ENCODE results near the gene LRRC28.

Gene LRRC28

GRCh38 chr15:99307735-99308134 lies 56.5 kb downstream of the LRRC28 start:
- no peak for DNase-seq

GRCh38 chr15:99310745-99311144 lies 59.5 kb downstream of the LRRC28 start:
- DNase-seq, result no peak

- DNase-seq, result no peak
Measured at GRCh38 chr15:99312228-99312627, 60.9 kb downstream of the LRRC28 start.

- no peak for DNase-seq
Measured at GRCh38 chr15:99312794-99313193, 61.5 kb downstream of the LRRC28 start.

DNA sequence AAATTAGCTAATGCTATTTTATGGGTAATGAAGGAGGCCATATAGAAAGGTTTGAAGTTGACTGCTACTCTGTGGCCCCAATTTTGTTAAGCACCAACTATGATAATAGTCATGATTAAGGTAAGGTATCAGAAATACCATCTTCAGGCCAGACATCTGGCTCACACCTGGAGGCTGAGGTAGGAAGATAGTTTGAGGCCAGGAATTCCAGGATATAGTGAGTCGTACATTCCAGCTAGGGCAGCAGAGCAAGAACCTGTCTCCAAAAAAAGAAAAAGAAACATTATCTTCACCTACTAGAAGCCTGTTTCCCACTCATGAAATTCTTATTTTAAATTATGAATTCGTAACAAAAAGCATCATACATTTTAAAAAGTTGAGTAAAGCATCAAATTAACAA lies 64.4 kb downstream of the LRRC28 start:
- DNase-seq, result no peak

DNA sequence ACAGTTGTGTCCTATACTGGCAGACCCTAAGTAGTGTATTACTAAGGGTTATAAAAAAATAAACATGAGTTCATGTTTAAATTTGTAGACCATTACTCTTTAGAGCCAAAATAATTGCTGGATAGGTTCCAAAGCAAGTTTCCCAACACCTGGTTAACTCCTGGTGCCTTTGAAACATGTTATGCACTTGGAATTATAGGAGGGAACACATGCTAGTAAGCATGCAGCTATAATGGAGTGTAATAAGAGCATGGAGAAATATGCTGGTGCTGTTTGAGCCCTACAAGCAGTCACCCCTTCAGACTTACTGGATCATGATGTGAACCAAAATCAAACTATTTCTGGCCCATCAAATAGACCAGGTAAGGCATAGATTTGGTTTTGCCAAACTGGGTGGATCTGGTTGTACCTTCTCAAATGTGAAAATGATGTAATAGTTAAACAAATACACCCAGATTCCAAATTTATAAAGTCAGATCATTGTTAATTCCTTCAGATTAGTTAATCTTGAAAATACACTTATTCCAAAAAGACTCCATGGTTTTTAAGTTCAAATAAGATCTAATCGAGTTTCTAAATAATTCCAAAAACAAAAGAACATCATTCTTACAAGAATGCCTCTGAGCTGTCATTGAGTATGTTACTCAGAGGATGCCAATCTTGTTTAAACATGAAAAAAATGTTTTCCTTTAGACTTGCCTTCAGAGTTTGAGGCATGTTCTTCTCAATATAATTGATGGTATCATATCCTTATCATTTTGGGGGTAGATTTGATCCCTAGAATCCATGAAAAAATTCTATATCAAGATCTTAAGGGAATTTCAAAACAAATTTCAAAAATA lies 69.3 kb downstream of the LRRC28 start:
- no peak for DNase-seq

GRCh38 chr15:99321468-99321867 lies 70.2 kb downstream of the LRRC28 start:
- DNase-seq, result no peak

- DNase-seq, result no peak
Measured at GRCh38 chr15:99322643-99323405, 71.5 kb downstream of the LRRC28 start.

- no peak for DNase-seq
Measured at GRCh38 chr15:99324082-99324620, 72.9 kb downstream of the LRRC28 start.

GRCh38 chr15:99324700-99325099 lies 73.4 kb downstream of the LRRC28 start:
- DNase-seq, result no peak

GRCh38 chr15:99326235-99326634 lies 75.0 kb downstream of the LRRC28 start:
- no peak for DNase-seq

DNA sequence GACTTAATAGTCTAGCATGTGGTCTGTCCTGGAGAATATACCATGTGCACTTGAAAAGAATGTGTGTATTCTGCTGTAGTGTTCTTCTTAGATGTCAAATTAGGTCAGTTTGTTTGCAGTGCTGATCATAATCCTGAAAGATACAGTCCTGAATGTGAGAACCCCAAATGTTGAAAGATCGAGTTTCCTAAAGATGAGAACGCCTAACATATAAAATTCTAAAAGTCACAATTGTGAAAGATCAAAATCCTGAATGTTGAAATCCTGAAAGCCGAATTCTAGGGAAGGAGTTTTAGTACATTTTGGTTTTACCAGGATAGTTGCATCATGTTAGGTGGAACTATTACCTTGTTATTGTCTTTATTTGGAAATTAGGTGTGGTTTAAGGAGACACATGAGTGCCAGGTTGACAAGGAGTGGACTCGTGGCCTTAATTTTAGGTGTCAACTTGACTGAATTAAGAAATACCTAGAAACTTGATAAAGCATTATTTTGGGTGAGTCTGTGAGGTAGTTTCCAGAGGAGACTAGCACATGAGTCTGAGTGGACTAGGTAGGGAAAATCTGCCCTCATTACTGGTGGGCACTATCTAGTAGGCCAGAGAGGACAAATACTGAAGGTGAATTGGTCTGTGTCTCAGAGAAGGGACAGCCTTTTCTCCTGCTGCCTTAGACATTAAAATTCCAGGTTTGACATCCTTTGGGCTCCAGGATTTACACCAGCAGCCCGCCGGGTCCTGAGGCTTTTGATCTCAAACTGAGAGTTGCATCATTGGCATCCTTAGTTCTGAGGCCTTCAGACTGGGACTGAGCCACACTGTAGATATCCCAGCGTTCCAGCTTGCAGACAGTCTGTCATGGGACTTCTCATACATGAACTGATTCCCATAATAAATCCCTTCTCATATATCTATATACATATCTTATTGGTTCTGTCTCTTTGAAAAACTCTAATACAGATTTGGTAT lies 77.1 kb downstream of the LRRC28 start:
- DNase-seq, result no peak

DNA sequence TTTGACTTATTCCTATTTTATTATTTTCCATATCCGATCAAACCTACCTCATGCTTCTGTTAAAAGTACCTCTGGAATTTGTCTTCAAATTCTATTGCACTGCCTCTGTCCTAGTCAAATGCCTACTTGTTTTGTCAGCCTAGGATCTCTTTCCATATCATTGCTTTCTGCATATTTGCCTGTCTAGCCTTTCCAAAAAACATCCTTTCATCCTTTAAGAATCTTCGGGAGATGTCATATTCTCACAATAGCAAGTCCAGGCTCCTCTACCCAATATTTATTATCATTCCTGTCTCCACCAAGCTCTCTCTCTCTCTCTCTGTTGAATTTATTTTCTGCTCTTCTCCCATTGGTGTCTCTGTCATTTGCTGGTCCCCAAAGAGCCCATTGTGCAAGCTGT lies 80.1 kb downstream of the LRRC28 start:
- no peak for DNase-seq

GRCh38 chr15:99333413-99333812 lies 82.1 kb downstream of the LRRC28 start:
- DNase-seq, result no peak

DNA sequence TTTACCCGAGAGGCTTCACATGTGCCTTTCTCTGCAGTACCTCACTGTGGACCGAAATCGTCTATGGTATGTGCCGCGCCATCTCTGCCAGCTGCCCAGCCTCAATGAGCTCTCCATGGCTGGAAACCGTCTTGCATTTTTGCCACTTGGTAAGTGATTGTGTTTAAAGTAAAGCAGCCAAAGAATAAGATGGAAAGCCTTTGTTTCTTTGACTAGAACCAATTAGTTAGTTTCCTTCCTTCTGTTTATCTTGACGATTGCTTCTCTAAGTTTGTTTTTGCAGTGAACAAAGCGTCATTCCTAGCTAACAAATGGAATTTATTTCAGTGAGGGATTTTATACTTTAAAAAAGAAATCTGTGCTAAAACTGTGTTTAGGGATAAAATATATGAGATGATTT lies 82.7 kb downstream of the LRRC28 start:
- DNase-seq, result no peak

- no peak for DNase-seq
Measured at GRCh38 chr15:99335508-99335907, 84.2 kb downstream of the LRRC28 start.

DNA sequence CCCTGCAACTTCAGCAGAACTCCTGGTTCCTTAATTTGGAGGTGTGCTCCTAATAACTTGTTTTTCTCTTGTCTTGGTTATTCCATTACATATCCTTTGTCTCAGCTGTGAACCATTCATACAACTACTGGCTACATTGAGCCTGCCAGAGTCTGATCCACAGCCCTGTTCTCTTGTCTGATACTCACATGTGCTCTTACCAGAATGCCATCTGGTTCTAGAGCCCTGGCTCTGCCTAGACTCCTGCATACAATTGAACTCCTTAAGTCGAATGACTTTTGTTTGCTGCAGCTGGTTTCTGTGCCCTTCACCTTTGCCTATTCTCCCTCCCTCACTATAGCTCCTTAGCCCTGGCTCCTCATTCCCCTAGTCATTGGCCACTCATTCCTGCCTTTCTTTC lies 85.5 kb downstream of the LRRC28 start:
- DNase-seq, result no peak

DNA sequence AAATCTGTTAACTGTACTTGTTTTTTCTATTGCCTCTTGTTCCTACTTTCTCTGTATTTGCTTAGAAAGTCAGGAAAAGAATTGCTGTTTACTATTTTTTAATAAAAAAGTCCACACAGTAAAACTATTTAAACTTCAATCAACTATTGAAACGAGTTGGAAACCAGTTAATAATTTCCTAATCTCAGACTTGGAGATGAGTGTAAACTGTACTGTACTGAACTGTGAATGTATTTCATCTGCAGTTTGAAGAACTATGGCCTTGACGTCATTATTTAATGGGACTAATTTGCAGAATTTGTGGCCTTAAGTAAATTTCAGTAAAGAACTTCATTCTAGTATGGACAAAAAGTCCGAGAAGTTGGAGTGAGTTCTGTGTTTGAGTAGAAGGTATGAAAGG lies 89.1 kb downstream of the LRRC28 start:
- DNase-seq, result no peak

GRCh38 chr15:99341786-99342185 lies 90.5 kb downstream of the LRRC28 start:
- DNase-seq, result no peak

DNA sequence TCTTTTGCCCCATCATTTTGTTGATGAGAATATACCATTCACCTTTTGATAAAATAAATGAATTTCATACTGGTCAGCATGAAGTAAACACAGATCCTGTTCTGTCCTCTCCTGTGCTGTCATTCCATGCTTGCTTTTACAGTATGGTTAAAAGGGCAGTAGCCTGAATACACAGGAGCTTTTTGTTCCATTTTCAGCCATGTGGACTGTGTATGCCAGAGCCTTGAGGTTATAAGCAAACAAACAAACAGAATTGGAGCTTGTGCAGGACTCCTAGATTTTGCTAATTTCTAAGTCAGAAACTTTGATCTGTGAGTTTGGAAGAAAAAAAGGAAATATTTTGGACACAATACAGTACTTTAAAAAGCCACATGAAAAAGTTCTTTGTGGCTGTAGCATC lies 91.9 kb downstream of the LRRC28 start:
- no peak for DNase-seq

- no peak for DNase-seq
Measured at GRCh38 chr15:99343881-99344551, 92.7 kb downstream of the LRRC28 start.

- no peak for DNase-seq
Measured at GRCh38 chr15:99344639-99345038, 93.4 kb downstream of the LRRC28 start.
